Astrocyte of the cerebellum (primary cell): Measurements from ENCODE around the gene COCH.
"Not testable (repeated sequence)": the region's sequence is repeated elsewhere in the genome, so short reads cannot be mapped to it uniquely, and the experiment has no call there.

ENCODE experiments used
- DNase-seq: peaks from one replicate; pipeline ENCODE4 v3.0.0-alpha.2; 2011; ENCODE audit warnings: low read depth
- H3K4me3 ChIP-seq: 2 replicates; pipeline ENCODE4 v1.5.1; 2011; ENCODE audit warnings: mild to moderate bottlenecking, low read depth, low read length, moderate library complexity
- in situ Hi-C: cut with HindIII; loops from 2 replicates; pipeline ENCODE4 v1.10.0; 2017; ENCODE audit warnings: low sequenced_read_pairs
- TF ChIP-seq, protein P1 (sequence below): IDR thresholded peaks from 2 replicates; pipeline ENCODE4 v1.5.1; 2012; ENCODE audit warnings: low read length, low read depth, moderate library complexity, mild to moderate bottlenecking; ENCODE audit errors: missing control alignments

Gene COCH

DNA sequence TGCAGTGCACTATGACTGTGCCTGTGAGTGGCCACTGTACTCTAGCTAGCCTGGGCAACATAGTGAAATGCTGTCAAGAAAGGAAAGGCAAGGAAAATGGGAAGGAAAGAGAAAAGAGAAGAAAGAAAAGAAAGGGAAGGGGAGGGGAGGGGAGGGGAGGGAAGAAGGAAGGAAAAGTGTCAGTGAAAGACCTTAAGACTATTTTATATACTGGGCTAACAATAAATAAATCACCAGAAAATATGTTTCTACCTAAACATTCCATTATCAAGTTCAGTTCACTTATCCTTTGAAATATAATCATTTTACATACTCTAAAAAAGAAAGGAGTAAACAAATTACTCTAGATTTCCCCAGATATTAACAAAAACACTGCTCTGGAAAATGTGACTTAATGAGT is 22.1 kb downstream of the COCH start:
- TF ChIP-seq, protein P1, sequence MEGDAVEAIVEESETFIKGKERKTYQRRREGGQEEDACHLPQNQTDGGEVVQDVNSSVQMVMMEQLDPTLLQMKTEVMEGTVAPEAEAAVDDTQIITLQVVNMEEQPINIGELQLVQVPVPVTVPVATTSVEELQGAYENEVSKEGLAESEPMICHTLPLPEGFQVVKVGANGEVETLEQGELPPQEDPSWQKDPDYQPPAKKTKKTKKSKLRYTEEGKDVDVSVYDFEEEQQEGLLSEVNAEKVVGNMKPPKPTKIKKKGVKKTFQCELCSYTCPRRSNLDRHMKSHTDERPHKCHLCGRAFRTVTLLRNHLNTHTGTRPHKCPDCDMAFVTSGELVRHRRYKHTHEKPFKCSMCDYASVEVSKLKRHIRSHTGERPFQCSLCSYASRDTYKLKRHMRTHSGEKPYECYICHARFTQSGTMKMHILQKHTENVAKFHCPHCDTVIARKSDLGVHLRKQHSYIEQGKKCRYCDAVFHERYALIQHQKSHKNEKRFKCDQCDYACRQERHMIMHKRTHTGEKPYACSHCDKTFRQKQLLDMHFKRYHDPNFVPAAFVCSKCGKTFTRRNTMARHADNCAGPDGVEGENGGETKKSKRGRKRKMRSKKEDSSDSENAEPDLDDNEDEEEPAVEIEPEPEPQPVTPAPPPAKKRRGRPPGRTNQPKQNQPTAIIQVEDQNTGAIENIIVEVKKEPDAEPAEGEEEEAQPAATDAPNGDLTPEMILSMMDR: no peak
- H3K4me3 ChIP-seq: no peak overlapping the region
- no peak for DNase-seq
- in situ Hi-C loops: no loop called here

DNA sequence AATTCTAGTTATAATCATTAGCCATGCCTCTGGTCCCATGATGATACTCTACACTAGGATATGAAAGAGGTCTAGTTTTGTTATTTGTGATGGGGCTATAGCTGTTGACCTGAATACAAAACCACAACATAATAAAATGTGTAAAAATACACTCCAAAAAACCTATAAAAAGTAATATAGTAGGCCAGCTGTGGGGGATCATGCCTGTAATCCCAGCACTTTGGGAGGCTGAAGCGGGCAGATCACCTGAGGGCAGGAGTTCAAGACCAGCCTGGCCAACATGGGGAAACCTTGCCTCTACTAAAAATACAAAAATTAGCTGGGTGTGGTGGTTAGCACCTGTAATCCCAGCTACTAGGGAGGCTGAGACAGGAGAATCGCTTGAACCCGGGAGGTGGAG is 22.8 kb downstream of the COCH start:
- DNase-seq, in situ Hi-C loops, H3K4me3 ChIP-seq: not testable (repeated sequence)

DNA sequence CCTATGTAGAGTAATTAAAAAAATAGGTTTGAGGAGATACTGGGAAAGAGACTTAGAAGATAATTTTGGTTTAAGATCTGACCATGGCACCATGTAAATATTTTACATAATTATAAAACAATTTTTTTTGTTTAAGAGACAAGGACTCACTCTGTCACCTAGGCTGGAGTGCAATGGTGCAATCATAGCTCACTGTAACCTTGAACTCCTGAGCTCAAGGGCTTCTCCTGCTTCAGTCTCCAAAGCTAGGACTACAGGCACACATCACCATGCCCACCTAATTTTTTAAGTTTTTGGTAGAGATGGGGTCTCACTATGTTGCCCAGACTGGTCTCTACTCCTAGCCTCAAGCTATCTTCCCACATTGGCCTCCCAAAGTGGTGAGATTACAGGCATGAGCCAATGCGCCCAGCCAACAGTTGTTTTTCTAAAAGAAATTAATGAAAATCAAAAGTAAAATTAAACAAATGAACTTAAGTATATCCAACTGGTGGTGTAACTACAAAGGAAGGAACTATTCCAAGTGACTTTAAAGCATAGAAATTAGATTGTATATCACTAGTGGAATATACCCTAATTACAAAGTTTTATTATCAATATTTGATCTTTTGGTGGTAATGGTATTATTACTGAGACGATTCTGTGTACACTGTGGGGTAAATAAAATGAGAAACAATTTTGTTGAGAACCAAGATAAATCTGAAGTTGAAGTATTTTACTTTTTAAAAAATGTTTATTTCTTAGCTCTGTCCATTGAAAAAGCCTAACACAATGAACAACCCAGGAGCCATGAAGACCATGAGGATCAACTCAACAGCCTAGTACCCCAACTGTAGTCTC is 29.1 kb downstream of the COCH start:
- TF ChIP-seq, protein P1: no peak
- DNase-seq: no peak
- in situ Hi-C loops: no loop called here
- H3K4me3 ChIP-seq: no peak overlapping the region

DNA sequence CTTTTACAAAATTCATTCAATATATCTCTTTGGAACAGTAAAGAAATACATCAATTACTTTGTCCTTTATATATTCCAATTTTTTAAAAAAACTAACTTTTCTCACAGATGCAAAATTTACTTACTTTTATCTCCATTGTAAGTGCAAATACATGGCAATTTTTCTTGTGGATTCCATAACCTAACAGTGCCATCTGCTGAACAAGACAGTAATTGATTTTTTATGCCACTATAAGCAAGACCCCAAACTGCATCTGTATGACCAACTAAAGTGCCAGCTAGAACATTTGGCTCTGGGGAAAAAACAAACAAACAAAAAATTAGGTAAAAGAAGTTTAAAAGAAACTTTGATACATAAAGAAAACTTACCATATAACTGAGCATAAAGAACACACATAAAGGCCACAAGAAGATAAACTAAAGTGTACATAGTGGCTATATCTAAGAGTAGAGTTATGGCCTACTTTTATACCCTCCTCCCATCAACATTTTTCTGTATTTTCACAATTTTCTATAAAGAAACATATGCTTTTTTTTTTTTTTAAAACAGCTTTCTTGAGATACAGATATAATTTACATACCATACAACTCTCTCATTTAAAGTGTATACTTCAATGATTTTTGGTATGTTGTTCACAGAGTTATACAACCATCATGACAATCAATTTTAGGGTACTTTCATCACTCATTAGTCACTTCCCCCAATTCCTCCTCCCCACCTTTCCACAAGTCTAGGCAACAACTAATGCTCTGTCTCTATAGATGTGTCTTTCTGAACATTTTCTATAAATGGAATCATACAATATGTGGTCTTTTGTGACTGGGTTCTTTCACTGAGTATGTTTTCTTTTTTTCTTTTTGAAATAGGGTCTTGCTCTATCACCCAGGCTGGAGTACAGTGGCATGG is 32.6 kb downstream of the COCH start:
- TF ChIP-seq, protein P1: peak; percentile 23
- no peak for DNase-seq
- in situ Hi-C loops: no loop called here
- no peak overlapping the region for H3K4me3 ChIP-seq

DNA sequence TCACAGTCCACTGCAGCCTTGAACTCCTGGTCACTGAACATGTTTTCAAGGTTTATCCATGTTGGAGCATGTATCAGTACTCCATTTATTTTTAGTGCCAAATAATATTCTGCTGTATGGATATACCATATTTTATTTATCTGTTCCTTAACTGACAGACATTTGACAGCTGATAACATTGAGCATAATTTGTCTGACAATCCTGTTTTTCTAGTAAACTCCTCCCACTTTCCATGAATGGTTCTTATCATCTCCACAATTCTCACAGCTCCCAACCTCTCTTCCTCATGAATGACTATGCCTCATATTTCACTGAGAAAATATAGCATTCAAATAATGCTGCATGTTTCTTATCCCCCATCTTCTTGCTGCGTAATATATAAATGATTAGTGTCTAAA is 33.3 kb downstream of the COCH start:
- no peak overlapping the region for H3K4me3 ChIP-seq
- TF ChIP-seq, protein P1: no peak
- in situ Hi-C loops: no loop called here
- no peak for DNase-seq

DNA sequence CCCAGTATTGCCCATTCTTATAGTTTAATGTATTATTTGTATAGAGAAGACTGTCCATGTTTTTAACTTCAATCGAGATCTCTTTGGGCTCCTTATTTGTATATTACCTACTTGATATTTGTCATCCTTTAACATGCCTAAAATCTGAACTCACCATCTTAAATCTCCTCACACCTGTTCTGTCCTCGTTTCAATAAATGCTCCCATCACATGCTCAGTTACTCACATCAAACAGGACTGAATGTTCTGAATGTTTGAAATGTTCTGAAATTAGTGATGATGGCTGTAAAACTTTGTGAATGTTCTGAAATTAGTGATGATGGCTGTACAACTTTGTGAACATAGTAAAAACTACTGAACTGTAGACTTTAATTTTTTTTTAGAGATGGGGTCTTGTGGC is 34.5 kb downstream of the COCH start:
- DNase-seq: no peak
- no peak overlapping the region for H3K4me3 ChIP-seq
- TF ChIP-seq, protein P1: no peak
- in situ Hi-C loops: no loop called here

DNA sequence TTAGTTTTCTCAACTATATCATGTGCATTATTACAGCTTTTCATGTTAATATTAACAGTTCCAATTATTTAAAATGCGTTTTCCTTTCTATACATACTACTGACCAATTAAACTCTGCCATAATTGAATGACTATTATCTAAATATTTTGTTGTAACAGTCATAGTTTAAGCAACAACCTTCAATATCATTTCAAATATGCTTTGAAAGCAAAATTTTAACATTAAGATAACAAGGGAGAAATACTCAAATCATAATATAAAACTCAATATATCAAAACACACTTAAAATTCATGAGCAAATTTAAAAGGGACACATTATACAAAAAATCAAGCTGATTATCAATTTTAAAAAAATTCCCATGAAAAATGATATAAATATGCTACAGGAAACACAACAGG is 40.5 kb downstream of the COCH start:
- TF ChIP-seq, protein P1: no peak
- in situ Hi-C loops: no loop called here
- H3K4me3 ChIP-seq: no peak overlapping the region
- no peak for DNase-seq
